HepG2 (cell line): ENCODE measurements around the gene ARVCF. TPM values are rescaled to one million over a fixed set of nuclear protein-coding genes. Genes with fewer than 3 reads are reported as not detected.

Source experiments
- ATAC-seq: fragments of 200-7000 bp; cut with Tn5 transposase; 3 replicates; pipeline ENCODE4 v1.9.1; 2020; ENCODE audit warnings: mild to moderate bottlenecking, moderate library complexity
- BruUV-seq: library from RNA; stranded (reverse); fragments of 400-500 nt; replicated peaks from 2 replicates; lab custom pipeline; 2021; lab: Mats Ljungman, UMichigan
- CTCF ChIA-PET: fragments of 300-600 bp; formaldehyde crosslinking; extraction: SDS; loops from one replicate; lab custom pipeline; 2021; ENCODE audit warnings: low total read pairs, inconsistent platforms, low intra/inter-chr PET ratio; lab: Yijun Ruan, JAX
- POLR2A ChIA-PET: fragments of 350-600 bp; sonication (Branson Sonifier 250); formaldehyde crosslinking; loops from one replicate; lab custom pipeline; 2020; ENCODE audit warnings: antibody characterized with exemption, inconsistent platforms; lab: Yijun Ruan, JAX
- DNase-seq: peaks from one replicate; pipeline ENCODE4 v3.0.0-alpha.2; 2015; ENCODE audit warnings: low spot score
- FAIRE-seq: peaks from 3 replicates; lab custom pipeline; 2011; peaks lifted over from hg19 to GRCh38; lab: Jason Lieb, UNC
- H2AFZ ChIP-seq: one replicate; pipeline ENCODE4 v1.6.1; 2011; ENCODE audit warnings: low read length, inconsistent platforms
- H3K27ac ChIP-seq: fragments of 300-600 bp; 3 replicates; pipeline ENCODE4 v1.8.0; 2011; ENCODE audit warnings: mixed run types, mild to moderate bottlenecking, mixed read lengths, low read length, inconsistent platforms; ENCODE audit not compliant: insufficient read depth; ENCODE audit errors: extremely low read length
- H3K27me3 ChIP-seq, 2 experiments: fragments of 200-600 bp in 1 of 2; 2 replicates in 1 of 2; 3 replicates in 1 of 2; pipeline versions ENCODE4 v1.6.0 to v1.8.0; 2011; ENCODE audit warnings: low read length in 2 of 2, mild to moderate bottlenecking in 2 of 2, moderate library complexity in 2 of 2, inconsistent platforms in 1 of 2; ENCODE audit not compliant: insufficient read depth in 2 of 2, control insufficient read depth in 1 of 2
- H3K36me3 ChIP-seq, 2 experiments: fragments of 200-600 bp in 1 of 2; replicated peaks in 1 of 2; 2 replicates in 1 of 2; 3 replicates in 1 of 2; pipeline versions ENCODE4 v1.5.1 to v1.8.0; 2011; ENCODE audit warnings: low read length in 2 of 2, inconsistent platforms in 1 of 2; ENCODE audit not compliant: insufficient read depth in 2 of 2, control insufficient read depth in 1 of 2
- H3K4me1 ChIP-seq: 2 replicates; pipeline ENCODE4 v1.5.1; 2012; ENCODE audit warnings: low read length, inconsistent platforms; ENCODE audit not compliant: insufficient read depth
- H3K4me2 ChIP-seq: 2 replicates; pipeline ENCODE4 v1.6.0; 2011; ENCODE audit warnings: low read depth, low read length, inconsistent platforms
- H3K4me3 ChIP-seq, 3 experiments: fragments of 200-600 bp in 1 of 3; sonication (generic), shearing (Covaris generic) in 1 of 3; replicated peaks in 1 of 3; 2 replicates each; pipeline ENCODE4 v1.5.1; 2011 to 2016; ENCODE audit warnings: low read length in 3 of 3, inconsistent platforms in 2 of 3, low read depth in 2 of 3, mild to moderate bottlenecking in 2 of 3, control low read depth in 1 of 3, mixed read lengths in 1 of 3; ENCODE audit not compliant: insufficient read depth in 1 of 3
- H3K79me2 ChIP-seq: one replicate; pipeline ENCODE4 v1.6.1; 2011; ENCODE audit warnings: low read length, inconsistent platforms; ENCODE audit not compliant: insufficient read depth
- H3K9ac ChIP-seq: 2 replicates; pipeline ENCODE4 v1.6.0; 2011; ENCODE audit warnings: mild to moderate bottlenecking, low read depth, low read length, inconsistent platforms; ENCODE audit not compliant: insufficient read depth
- H3K9me3 ChIP-seq: 2 replicates; pipeline ENCODE4 v1.5.1; 2012; ENCODE audit warnings: mild to moderate bottlenecking, low read length
- H4K20me1 ChIP-seq: 2 replicates; pipeline ENCODE4 v1.6.0; 2011; ENCODE audit warnings: inconsistent platforms, mild to moderate bottlenecking, low read length, moderate library complexity; ENCODE audit not compliant: insufficient read depth
- BRD4 ChIP-seq: sonication (generic); formaldehyde crosslinking; IDR thresholded peaks from 2 replicates; pipeline ENCODE4 v1.4.0; 2020; ENCODE audit warnings: missing genetic modification reagents
- FOXA3 ChIP-seq: IDR thresholded peaks from 2 replicates; pipeline ENCODE4 v1.6.1; 2016; ENCODE audit warnings: missing genetic modification reagents, missing compliant biosample characterization
- SP2 ChIP-seq: sonication (generic); formaldehyde crosslinking; IDR thresholded peaks from 2 replicates; pipeline ENCODE4 v1.5.1; 2020; ENCODE audit warnings: mild to moderate bottlenecking, missing genetic modification reagents
- WGBS: methylation state at CpG from one replicate; pipeline ENCODE4 v1.1.6; 2017; ENCODE audit warnings: low lambda C conversion rate; 5-methylcytosine and 5-hydroxymethylcytosine counted together
- in situ Hi-C: cut with HindIII; loops from 2 replicates; pipeline ENCODE4 v1.10.0; 2017; ENCODE audit warnings: low pct_unique_long_range_greater_than_20kb; ENCODE audit not compliant: extremely low pct_ligation_motif_present
- intact Hi-C: fragments of 100-400 bp; cut with micrococcal nuclease; formaldehyde crosslinking; loops from one replicate; pipeline ENCODE4 v1.10.0; 2022; ENCODE audit not compliant: unreplicated experiment
- polyA plus RNA-seq, 8 experiments: library from polyadenylated mRNA; depleted of rRNA in 3 of 8; stranded (reverse) in 7 of 8; unstranded in 1 of 8; fragments of >200 nt; fragmentation: Illumina TruSeq in 4 of 8; extraction: Trizol in 4 of 8; gene quantifications; 2 replicates each; pipeline versions ENCODE4 v1.2.1 to v1.2.3, GENCODE V29; 2011 to 2016; ENCODE audit warnings: low read depth in 4 of 8, missing spikeins in 1 of 8, mixed read lengths in 1 of 8; ENCODE audit not compliant: insufficient read depth in 1 of 8
- total RNA-seq, 5 experiments: library from RNA; depleted of rRNA; stranded (reverse); fragments of >200 nt; fragmentation: Illumina TruSeq; extraction: Trizol; gene quantifications; 2 replicates each; pipeline ENCODE4 v1.2.3, GENCODE V29; 2016; ENCODE audit warnings: low read depth in 1 of 5

The ARVCF gene
- total and polyA plus RNA-seq, 2 of the 13 experiments (the other 11 are each of a cell fraction or from before 2014, with no cell fraction given), result 16.4 to 17.7 TPM

DNA sequence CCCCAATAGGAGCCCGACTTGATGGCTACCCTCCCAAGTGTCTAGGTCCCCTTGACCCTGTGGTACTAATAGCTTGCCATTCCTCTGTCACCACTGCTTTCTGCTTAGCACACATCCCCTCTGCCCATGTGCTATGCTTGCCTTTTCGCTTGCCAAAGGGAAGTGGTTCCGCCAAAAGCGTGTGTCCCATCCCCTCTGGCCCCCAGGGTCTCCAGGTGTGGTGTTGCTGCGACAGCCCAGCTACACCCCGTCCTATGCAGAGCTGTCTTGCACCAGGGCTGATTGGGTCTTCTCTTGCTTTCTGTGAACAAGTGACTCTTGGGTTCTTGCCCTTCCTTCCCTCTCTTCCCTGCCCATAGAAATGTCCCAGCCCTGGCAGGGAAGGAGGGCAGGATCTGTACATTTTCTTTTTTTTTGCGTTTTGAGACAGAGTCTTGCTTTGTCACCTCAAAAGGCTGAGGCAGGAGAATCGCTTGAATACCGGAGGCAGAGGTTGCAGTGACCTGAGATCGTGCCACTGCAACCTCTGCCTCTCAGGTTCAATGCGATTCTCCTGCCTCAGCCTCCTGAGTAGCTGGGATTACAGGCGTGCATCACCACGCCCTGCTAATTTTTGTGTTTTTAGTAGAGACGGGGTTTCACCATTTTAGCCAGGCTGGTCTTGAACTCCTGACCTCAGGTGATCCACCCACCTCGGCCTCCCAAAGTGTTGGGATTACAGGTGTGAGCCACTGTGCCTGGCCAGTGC is 8.2 kb upstream of the ARVCF start:
- Histone ChIP-seq H3K79me2 (peaks cover 12% of the 10 kb centered on the region), H3K9ac (no peak overlapping the region), H3K4me3 (no peak overlapping the region), H3K36me3 (0 out of 5 replicates have a peak, but pooled peaks cover 0 to 1% of the 10 kb centered on the region in 2 experiments), H3K27ac (no peak overlapping the region), H4K20me1 (no peaks in the 10 kb centered on the region), H3K27me3 (no peaks in the 10 kb centered on the region), H3K4me1 (peaks cover 24% of the 10 kb centered on the region), H2AFZ (no peak overlapping the region), H3K9me3 (no peaks in the 10 kb centered on the region), H3K4me2 (no peak overlapping the region)
- WGBS, result 94% methylated on average over 15 of the region's 15 CpGs
- intact Hi-C loops, result no loop called here
- no peak for FAIRE-seq
- ChIA-PET POLR2A (no interaction called here), CTCF (no interaction called here)
- no TSS peak for BruUV-seq
- no peak for DNase-seq
- TF ChIP-seq BRD4 (no peak), SP2 (no peak)
- in situ Hi-C loops, result no loop called here
- no peak for ATAC-seq

DNA sequence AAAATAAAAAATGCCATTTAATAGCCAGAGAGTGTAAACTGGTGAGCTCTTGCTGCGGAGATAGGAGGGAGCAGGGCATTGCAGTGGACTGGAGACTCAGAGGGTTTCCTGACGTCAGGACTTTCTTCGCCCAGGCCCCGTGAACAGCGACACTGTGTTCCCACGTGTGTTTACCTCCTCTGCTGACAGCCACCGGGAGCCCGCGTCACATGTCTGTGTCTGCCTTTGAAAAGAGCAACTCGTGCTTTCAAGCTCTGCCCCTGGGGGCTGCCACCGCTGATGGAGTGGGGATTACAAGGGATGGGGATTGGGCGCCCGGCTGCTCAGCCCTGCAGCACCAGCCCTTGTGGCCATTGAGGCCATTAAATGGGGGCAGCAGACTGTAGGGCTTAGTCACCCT is 7.6 kb upstream of the ARVCF start:
- Histone ChIP-seq H3K4me3 (no peak overlapping the region), H3K36me3 (0 out of 5 replicates have a peak, but pooled peaks cover 0 to 1% of the 10 kb centered on the region in 2 experiments), H3K27ac (no peak overlapping the region), H3K9ac (no peak overlapping the region), H3K9me3 (no peaks in the 10 kb centered on the region), H3K79me2 (peaks cover 12% of the 10 kb centered on the region), H3K4me2 (no peak overlapping the region), H3K27me3 (no peaks in the 10 kb centered on the region), H2AFZ (no peak overlapping the region), H3K4me1 (peaks cover 29% of the 10 kb centered on the region), H4K20me1 (no peaks in the 10 kb centered on the region)
- WGBS, result 85% methylated on average over 12 of the region's 13 CpGs
- DNase-seq, result no peak
- TF ChIP-seq FOXA3 (CRISPR knock-in tag), result no peak
- BruUV-seq, result no TSS peak
- CTCF ChIA-PET, result no interaction called here
- FAIRE-seq, result no peak
- no peak for ATAC-seq
- POLR2A ChIA-PET, result no interaction called here
- in situ Hi-C loops (no loop called here), intact Hi-C loops (no loop called here)
